ENCODE measurements around the gene RPS6KA2.

DNA sequence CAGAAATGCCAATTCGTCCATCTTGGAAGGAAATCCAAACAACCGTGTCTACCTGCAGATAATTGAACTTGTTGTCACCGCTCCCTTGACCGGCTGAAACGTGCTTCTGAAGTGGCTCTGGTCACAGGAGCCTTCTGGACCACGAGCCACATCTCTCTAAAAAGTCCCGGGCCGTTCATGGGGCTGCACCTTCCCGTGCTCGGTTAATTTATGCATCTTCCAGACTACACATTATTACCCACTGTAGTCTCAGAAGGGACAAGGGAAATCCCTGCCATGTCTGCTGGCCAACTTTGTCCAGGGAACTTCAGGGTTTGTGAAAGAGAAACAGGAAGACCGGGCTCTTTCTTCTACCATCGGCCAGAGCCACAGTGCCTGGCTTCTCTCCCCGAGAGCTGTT is 180.9 kb downstream of the RPS6KA2 start:
- TF ChIP-seq CTCF (IDR thresholded peaks at IDR 0.05) (no peak), POLR2A (IDR thresholded peaks at IDR 0.05) (no peak)
